ENCODE data around the gene CIZ1. TPM values are rescaled to one million over a fixed set of nuclear protein-coding genes. Genes with fewer than 3 reads are reported as not detected.
A peak's percentile ranks its signal among the peaks of the same experiment; 100 is the strongest.

Gene CIZ1
- total RNA-seq, 1 donor from 2014 or later = 101 TPM

- intact Hi-C loops (cut with DNase I) = no loop called here
- no peak for DNase-seq (ENCODE audit: extremely low spot score in 2 of 2)
- Histone ChIP-seq H3K27me3 (no peaks in the 10 kb centered on the region), H3K4me1 (peaks cover 31% of the 10 kb centered on the region), H3K9me3 (no peaks in the 10 kb centered on the region), H3K36me3 (no peaks in the 10 kb centered on the region), H3K27ac (no peak overlapping the region), H3K4me3 (no peak overlapping the region)
- TF ChIP-seq POLR2A (IDR thresholded peaks at IDR 0.05) (no peak), CTCF (IDR thresholded peaks at IDR 0.05) (no peak), POLR2AphosphoS5 (IDR thresholded peaks at IDR 0.05; ENCODE audit: insufficient read depth in 1 of 2, low read depth in 1 of 2) (no peak)
Measured at GRCh38 chr9:128151309-128152132, 39.9 kb downstream of the CIZ1 start.

GRCh38 chr9:128150594-128151308 is 40.6 kb downstream of the CIZ1 start:
- no peak overlapping the region for H3K27ac ChIP-seq
- intact Hi-C loops (cut with DNase I) = no loop called here
- TF ChIP-seq POLR2AphosphoS5 (IDR thresholded peaks at IDR 0.05; ENCODE audit: insufficient read depth in 1 of 2, low read depth in 1 of 2) = no peak
- TF ChIP-seq POLR2A (IDR thresholded peaks at IDR 0.05) = no peak
- TF ChIP-seq CTCF (IDR thresholded peaks at IDR 0.05) = no peak
- H3K36me3 ChIP-seq = no peaks in the 10 kb centered on the region
- H3K4me3 ChIP-seq = no peak overlapping the region
- H3K9me3 ChIP-seq = no peaks in the 10 kb centered on the region
- H3K4me1 ChIP-seq = peaks cover 31% of the 10 kb centered on the region
- no peak for DNase-seq (ENCODE audit: extremely low spot score in 2 of 2)
- H3K27me3 ChIP-seq = no peaks in the 10 kb centered on the region

- intact Hi-C loops (cut with DNase I) = no loop called here
Measured at GRCh38 chr9:128149951-128150593, 41.3 kb downstream of the CIZ1 start.

GRCh38 chr9:128149001-128149701 is 42.2 kb downstream of the CIZ1 start, which contains the start of gene LCN2:
Gene LCN2, plus strand, starts transcription at chr9:128149453. Its CDS starts 73 bp downstream, at chr9:128149526.
- TF ChIP-seq POLR2A (IDR thresholded peaks at IDR 0.05) = no peak
- peak; percentile 35 to 38 for TF ChIP-seq POLR2AphosphoS5 (IDR thresholded peaks at IDR 0.05; ENCODE audit: insufficient read depth in 1 of 2, low read depth in 1 of 2)
- no peak for TF ChIP-seq CTCF (IDR thresholded peaks at IDR 0.05)
- DNase-seq (ENCODE audit: extremely low spot score in 2 of 2) = no peak
- Histone ChIP-seq H3K27me3 (no peaks in the 10 kb centered on the region), H3K36me3 (no peaks in the 10 kb centered on the region), H3K27ac (peak within 1 kb of the TSS; percentile 10), H3K4me3 (peak within 1 kb of the TSS in 1 of 2 donors; percentile 9), H3K9me3 (no peaks in the 10 kb centered on the region), H3K4me1 (peaks cover 35% of the 10 kb centered on the region)
- intact Hi-C loops (cut with DNase I) = no loop called here

More at GRCh38 chr9:128149951-128150593, 41.3 kb downstream of the CIZ1 start:
- H3K4me1 ChIP-seq = peaks cover 34% of the 10 kb centered on the region
- no peaks in the 10 kb centered on the region for H3K27me3 ChIP-seq
- H3K36me3 ChIP-seq = no peaks in the 10 kb centered on the region
- peak overlapping the region in 1 of 2 donors; percentile 9 for H3K4me3 ChIP-seq
- no peak for TF ChIP-seq POLR2A (IDR thresholded peaks at IDR 0.05)
- no peak for TF ChIP-seq POLR2AphosphoS5 (IDR thresholded peaks at IDR 0.05; ENCODE audit: insufficient read depth in 1 of 2, low read depth in 1 of 2)
- TF ChIP-seq CTCF (IDR thresholded peaks at IDR 0.05) = no peak
- H3K9me3 ChIP-seq = no peaks in the 10 kb centered on the region
- no peak for DNase-seq (ENCODE audit: extremely low spot score in 2 of 2)
- H3K27ac ChIP-seq = no peak overlapping the region

All from vagina (tissue), 2 donors.